Measurements from ENCODE around the gene CACNA2D3.

DNA sequence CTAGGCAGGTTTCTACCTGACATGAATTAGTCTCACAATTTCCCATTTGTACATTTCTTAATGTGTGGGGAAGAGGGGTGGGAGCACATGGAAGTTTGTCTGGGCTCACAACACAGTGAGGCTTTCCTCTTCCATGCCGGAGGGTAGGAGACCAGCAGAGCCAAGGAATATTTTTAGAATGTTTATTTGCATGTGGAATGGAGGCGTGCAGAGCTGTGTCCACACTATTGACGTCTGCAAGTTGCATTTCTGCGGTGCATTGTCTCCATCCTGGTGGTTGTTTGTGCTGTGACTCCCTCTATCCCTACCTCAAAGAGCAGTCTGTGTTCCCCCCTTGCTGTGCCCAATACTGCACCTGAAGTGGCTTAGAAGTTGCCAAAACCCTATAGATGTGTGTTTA, 908.6 kb downstream of the CACNA2D3 start:
- no peak for TF ChIP-seq TARDBP (IDR thresholded peaks at IDR 0.05)
- no peak for TF ChIP-seq ARNT (IDR thresholded peaks at IDR 0.05)
- TF ChIP-seq SP1 (IDR thresholded peaks at IDR 0.05): no peak
- no peak for TF ChIP-seq LEF1 (IDR thresholded peaks at IDR 0.05; ENCODE audit: borderline replicate concordance)
- no peak for TF ChIP-seq FOXM1 (IDR thresholded peaks at IDR 0.05; ENCODE audit: borderline replicate concordance)
- no peak for TF ChIP-seq PKNOX1 (IDR thresholded peaks at IDR 0.05)
- TF ChIP-seq SUZ12 (IDR thresholded peaks at IDR 0.05): no peak
- TF ChIP-seq HDGF (IDR thresholded peaks at IDR 0.05; ENCODE audit: borderline replicate concordance): no peak
- no peak for TF ChIP-seq L3MBTL2 (conservative IDR thresholded peaks at IDR 0.05)
- no peak for TF ChIP-seq CTBP1 (IDR thresholded peaks at IDR 0.05; ENCODE audit: borderline replicate concordance)
- TF ChIP-seq FOXA1 (IDR thresholded peaks at IDR 0.05): no peak

Measured in HEK293T (cell line).